Measurements from ENCODE around the gene PHYH. TPM values are rescaled to one million over a fixed set of nuclear protein-coding genes. Genes with fewer than 3 reads are reported as not detected.
"Not testable (repeated sequence)": the region's sequence is repeated elsewhere in the genome, so short reads cannot be mapped to it uniquely, and the experiment has no call there.

PHYH gene
- total RNA-seq, 4 donors from 2014 or later: 16.1 to 90.1 (median 49.2) TPM

- H3K27me3 ChIP-seq: no peaks in the 10 kb centered on the region
- H3K4me3 ChIP-seq: no peak overlapping the region
- 91 to 100% methylated on average over 1 to 2 of the region's 2 CpGs for WGBS, 2 donors (ENCODE audit: low coverage in 1 of 2)
- H3K9me3 ChIP-seq: no peaks in the 10 kb centered on the region
- intact Hi-C loops (cut with DNase I; ENCODE audit: low total_unique reads): no loop called here
- H3K27ac ChIP-seq: no peak overlapping the region
- TF ChIP-seq POLR2A (IDR thresholded peaks at IDR 0.05) (no peak), EP300 (IDR thresholded peaks at IDR 0.05; ENCODE audit: low read depth) (no peak), POLR2AphosphoS5 (IDR thresholded peaks at IDR 0.05) (no peak), CTCF (IDR thresholded peaks at IDR 0.05) (no peak)
- peaks cover 0 to 33% (median 5%) of the 10 kb centered on the region in 4 donors for H3K36me3 ChIP-seq
- no peak for DNase-seq
- H3K4me1 ChIP-seq: peaks cover 9 to 30% (median 19%) of the 10 kb centered on the region in 4 donors
- in situ Hi-C loops (cut with MboI; ENCODE audit: low pct_ligation_motif_present in 1 of 4, low pct_unique_long_range_greater_than_20kb in 1 of 4, low sequenced_read_pairs in 3 of 4): no loop called here
Measured at GRCh38 chr10:13334556-13334955, 34.7 kb upstream of the PHYH start.

- H3K4me1 ChIP-seq: peaks cover 0 to 3% (median under 1%) of the 10 kb centered on the region in 4 donors
- no peaks in the 10 kb centered on the region for H3K27me3 ChIP-seq
- no peak overlapping the region for H3K27ac ChIP-seq
- H3K9me3 ChIP-seq: no peaks in the 10 kb centered on the region
- in situ Hi-C loops (cut with MboI; ENCODE audit: low pct_ligation_motif_present in 1 of 4, low pct_unique_long_range_greater_than_20kb in 1 of 4, low sequenced_read_pairs in 3 of 4) (no loop called here), intact Hi-C loops (cut with DNase I; ENCODE audit: low total_unique reads) (no loop called here)
- H3K36me3 ChIP-seq: peaks cover 0 to 44% (median 13%) of the 10 kb centered on the region in 4 donors
- WGBS, 2 donors (ENCODE audit: low coverage in 1 of 2): 80 to 97% methylated on average over 1 to 5 of the region's 5 CpGs
- no peak overlapping the region for H3K4me3 ChIP-seq
- no peak for TF ChIP-seq EP300 (IDR thresholded peaks at IDR 0.05; ENCODE audit: low read depth)
- TF ChIP-seq POLR2AphosphoS5 (IDR thresholded peaks at IDR 0.05): no peak
- TF ChIP-seq CTCF (IDR thresholded peaks at IDR 0.05): no peak
- no peak for TF ChIP-seq POLR2A (IDR thresholded peaks at IDR 0.05)
- no peak for DNase-seq
Measured at GRCh38 chr10:13331646-13332045, 31.8 kb upstream of the PHYH start.

DNA sequence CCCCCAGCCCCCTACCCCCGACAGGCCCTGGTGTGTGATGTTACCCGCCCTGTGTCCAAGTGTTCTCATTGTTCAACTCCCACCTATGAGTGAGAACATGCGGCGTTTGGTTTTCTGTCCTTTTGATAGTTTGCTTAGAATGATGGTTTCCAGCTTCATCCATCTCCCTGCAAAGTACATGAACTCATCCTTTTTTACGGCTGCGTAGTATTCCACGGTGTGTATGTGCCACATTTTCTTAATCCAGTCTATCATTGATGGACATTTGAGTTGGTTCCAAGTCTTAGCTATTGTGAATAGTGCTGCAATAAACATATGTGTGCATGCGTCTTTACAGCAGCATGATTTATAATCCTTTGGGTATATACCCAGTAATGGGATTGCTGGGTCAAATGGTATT lies 31.1 kb upstream of the PHYH start:
- DNase-seq; H3K4me3 ChIP-seq; in situ Hi-C loops (cut with MboI; ENCODE audit: low pct_ligation_motif_present in 1 of 4, low pct_unique_long_range_greater_than_20kb in 1 of 4, low sequenced_read_pairs in 3 of 4); H3K4me1 ChIP-seq; H3K27ac ChIP-seq; intact Hi-C loops (cut with DNase I; ENCODE audit: low total_unique reads); H3K27me3 ChIP-seq; H3K9me3 ChIP-seq: not testable (repeated sequence)
- WGBS, 2 donors (ENCODE audit: low coverage in 1 of 2): 96% methylated on average over 8 of the region's 8 CpGs
- peaks cover 0 to 50% (median 17%) of the 10 kb centered on the region in 4 donors for H3K36me3 ChIP-seq

DNA sequence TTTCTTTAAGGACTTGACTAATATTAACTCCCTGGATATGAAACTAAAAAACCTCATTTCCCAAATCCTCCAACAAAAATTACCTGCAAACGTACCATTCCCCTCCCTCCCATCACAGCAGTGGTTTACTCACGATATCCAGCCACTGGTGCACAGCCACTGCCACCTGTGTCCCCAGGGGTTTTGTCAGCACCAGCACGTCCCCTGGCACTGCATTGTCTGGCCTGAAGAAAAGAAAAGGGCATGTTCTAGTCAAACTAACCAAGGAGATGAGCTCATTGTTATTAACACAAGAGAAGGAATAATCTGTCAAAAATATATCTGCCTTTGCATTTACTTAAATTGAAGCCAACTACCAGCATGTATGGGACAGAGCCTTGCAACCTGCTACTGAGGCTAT lies 29.7 kb upstream of the PHYH start:
- intact Hi-C loops (cut with DNase I; ENCODE audit: low total_unique reads) (no loop called here), in situ Hi-C loops (cut with MboI; ENCODE audit: low pct_ligation_motif_present in 1 of 4, low pct_unique_long_range_greater_than_20kb in 1 of 4, low sequenced_read_pairs in 3 of 4) (no loop called here)
- no peaks in the 10 kb centered on the region for H3K9me3 ChIP-seq
- WGBS, 2 donors (ENCODE audit: low coverage in 1 of 2): 75 to 90% methylated on average over 1 to 3 of the region's 3 CpGs
- no peak for DNase-seq
- no peak overlapping the region for H3K27ac ChIP-seq
- TF ChIP-seq EP300 (IDR thresholded peaks at IDR 0.05; ENCODE audit: low read depth) (no peak), CTCF (IDR thresholded peaks at IDR 0.05) (no peak), POLR2A (IDR thresholded peaks at IDR 0.05) (no peak), POLR2AphosphoS5 (IDR thresholded peaks at IDR 0.05) (no peak)
- peaks cover 0 to 61% (median 17%) of the 10 kb centered on the region in 4 donors for H3K36me3 ChIP-seq
- H3K27me3 ChIP-seq: no peaks in the 10 kb centered on the region
- peaks cover 0 to 3% (median 0%) of the 10 kb centered on the region in 4 donors for H3K4me1 ChIP-seq
- no peak overlapping the region for H3K4me3 ChIP-seq

DNA sequence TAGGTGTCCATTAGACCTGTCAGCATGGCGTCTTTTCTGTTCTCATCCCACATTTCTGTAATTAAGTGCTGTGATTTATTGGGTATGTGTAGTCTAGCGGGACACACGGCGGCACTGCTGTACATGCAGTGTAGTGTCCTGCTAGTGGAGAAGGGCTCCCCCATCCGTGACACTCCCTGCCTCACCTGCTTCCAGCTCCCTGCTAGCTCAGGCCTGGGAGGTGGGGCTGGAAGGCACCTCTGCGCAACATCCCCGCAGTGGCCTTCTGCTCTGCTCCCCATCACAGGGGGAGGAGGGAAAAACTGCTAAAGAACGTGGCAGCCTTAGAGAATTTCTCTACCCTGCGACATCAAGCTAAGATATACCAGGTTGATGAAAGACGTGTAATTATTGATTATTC lies 28.7 kb upstream of the PHYH start:
- Histone ChIP-seq H3K27ac (no peak overlapping the region), H3K27me3 (no peaks in the 10 kb centered on the region), H3K4me1 (peaks cover 0 to 3% (median 0%) of the 10 kb centered on the region in 4 donors), H3K36me3 (peaks cover 0 to 64% (median 17%) of the 10 kb centered on the region in 4 donors), H3K9me3 (no peaks in the 10 kb centered on the region), H3K4me3 (no peak overlapping the region)
- in situ Hi-C loops (cut with MboI; ENCODE audit: low pct_ligation_motif_present in 1 of 4, low pct_unique_long_range_greater_than_20kb in 1 of 4, low sequenced_read_pairs in 3 of 4) (no loop called here), intact Hi-C loops (cut with DNase I; ENCODE audit: low total_unique reads) (no loop called here)
- no peak for TF ChIP-seq POLR2AphosphoS5 (IDR thresholded peaks at IDR 0.05)
- TF ChIP-seq EP300 (IDR thresholded peaks at IDR 0.05; ENCODE audit: low read depth): no peak
- TF ChIP-seq POLR2A (IDR thresholded peaks at IDR 0.05): no peak
- no peak for TF ChIP-seq CTCF (IDR thresholded peaks at IDR 0.05)
- DNase-seq: no peak
- WGBS, 2 donors (ENCODE audit: low coverage in 1 of 2): 91 to 93% methylated on average over 3 to 10 of the region's 10 CpGs

All from transverse colon (tissue), 4 donors.